Smooth muscle cell (in vitro differentiated cells): Measurements from ENCODE around the gene LIN52. TPM values are rescaled to one million over a fixed set of nuclear protein-coding genes. Genes with fewer than 3 reads are reported as not detected.

Experiments
- DNase-seq: peaks from one replicate; lab custom pipeline; 2025; ENCODE audit not compliant: unreplicated experiment; lab: John Stamatoyannopoulos, UW
- H2AFZ ChIP-seq: fragments of 200-600 bp; sonication (generic); 2 replicates; pipeline ENCODE4 v1.6.0; 2016; ENCODE audit warnings: antibody characterized with exemption, low read depth, mild to moderate bottlenecking
- H3F3A ChIP-seq: fragments of 200-600 bp; sonication (generic); 2 replicates; pipeline ENCODE4 v1.6.0; 2017; ENCODE audit warnings: antibody characterized with exemption, low read depth
- H3K27ac ChIP-seq: fragments of 200-600 bp; sonication (generic); 2 replicates; pipeline ENCODE4 v1.5.1; 2016; ENCODE audit warnings: low read depth, mild to moderate bottlenecking
- H3K27me3 ChIP-seq: fragments of 200-600 bp; sonication (generic); 2 replicates; pipeline ENCODE4 v1.6.1; 2016; ENCODE audit warnings: low read depth, mild to moderate bottlenecking
- H3K36me3 ChIP-seq: fragments of 200-600 bp; sonication (generic); 2 replicates; pipeline ENCODE4 v1.5.1; 2016; ENCODE audit warnings: low read depth
- H3K4me1 ChIP-seq: fragments of 200-600 bp; sonication (generic); 2 replicates; pipeline ENCODE4 v1.5.1; 2016; ENCODE audit warnings: low read depth
- H3K4me2 ChIP-seq: fragments of 200-600 bp; sonication (generic); 2 replicates; pipeline ENCODE4 v1.6.0; 2016; ENCODE audit warnings: mild to moderate bottlenecking
- H3K4me3 ChIP-seq: fragments of 200-600 bp; sonication (generic); 2 replicates; pipeline ENCODE4 v1.5.1; 2016; ENCODE audit warnings: mild to moderate bottlenecking
- H3K79me2 ChIP-seq: fragments of 200-600 bp; sonication (generic); 2 replicates; pipeline ENCODE4 v1.6.0; 2016; ENCODE audit warnings: low read depth, mild to moderate bottlenecking
- H3K9ac ChIP-seq: fragments of 200-600 bp; sonication (generic); 2 replicates; pipeline ENCODE4 v1.6.0; 2016; ENCODE audit warnings: low read depth
- H3K9me3 ChIP-seq: fragments of 200-600 bp; sonication (generic); replicated peaks from 2 replicates; pipeline ENCODE4 v1.5.1; 2016; ENCODE audit warnings: low read depth
- H4K20me1 ChIP-seq: fragments of 200-600 bp; sonication (generic); 2 replicates; pipeline ENCODE4 v1.6.0; 2016; ENCODE audit warnings: low read depth
- CTCF ChIP-seq: fragments of 200-600 bp; sonication (generic); IDR thresholded peaks from 2 replicates; pipeline ENCODE4 v1.5.1; 2017; ENCODE audit warnings: borderline replicate concordance, mild to moderate bottlenecking, antibody characterized with exemption; ENCODE audit not compliant: insufficient read depth, poor library complexity, severe bottlenecking
- WGBS: methylation state at CpG from one replicate; pipeline ENCODE4 v1.1.7; 2016; ENCODE audit warnings: low lambda C conversion rate; 5-methylcytosine and 5-hydroxymethylcytosine counted together
- polyA plus RNA-seq: library from polyadenylated mRNA; unstranded; fragments of >200 nt; fragmentation: Nextera tagmentation; extraction: Ambion mirVana; gene quantifications from 2 replicates; pipeline ENCODE4 v1.2.1, GENCODE V29; 2016
- total RNA-seq: library from RNA; depleted of rRNA; stranded (reverse); fragments of >200 nt; gene quantifications from 2 replicates; pipeline ENCODE4 v1.2.3, GENCODE V29; 2014

The LIN52 gene
- total and polyA plus RNA-seq, 2 experiments from 2014 or later: 16.1 to 17.8 TPM

GRCh38 chr14:74190927-74191575 is 106.3 kb downstream of the LIN52 start:
- no peak for DNase-seq
- Histone ChIP-seq H3K36me3 (no peaks in the 10 kb centered on the region), H3K4me1 (no peaks in the 10 kb centered on the region), H3K9me3 (no peaks in the 10 kb centered on the region), H3K27ac (no peak overlapping the region), H3K27me3 (no peaks in the 10 kb centered on the region), H3K9ac (no peak overlapping the region), H3K4me3 (no peak overlapping the region), H4K20me1 (no peaks in the 10 kb centered on the region), H3K79me2 (no peaks in the 10 kb centered on the region), H3F3A (no peaks in the 10 kb centered on the region), H3K4me2 (no peak overlapping the region), H2AFZ (no peak overlapping the region)
- TF ChIP-seq CTCF: no peak
- WGBS: 79% methylated on average over 3 of the region's 3 CpGs

- no peak for TF ChIP-seq CTCF
- Histone ChIP-seq H4K20me1 (no peaks in the 10 kb centered on the region), H3K36me3 (no peaks in the 10 kb centered on the region), H3K4me1 (no peaks in the 10 kb centered on the region), H3K27me3 (no peaks in the 10 kb centered on the region), H3K4me2 (no peak overlapping the region), H3K9ac (no peak overlapping the region), H3K27ac (no peak overlapping the region), H3K79me2 (no peaks in the 10 kb centered on the region), H3F3A (no peaks in the 10 kb centered on the region), H3K9me3 (no peaks in the 10 kb centered on the region), H2AFZ (no peak overlapping the region), H3K4me3 (no peak overlapping the region)
- WGBS: 96% methylated on average over 8 of the region's 8 CpGs
- no peak for DNase-seq
Measured at GRCh38 chr14:74194506-74195274, 109.9 kb downstream of the LIN52 start.

- TF ChIP-seq CTCF: no peak
- Histone ChIP-seq H3K27ac (no peak overlapping the region), H3K27me3 (no peaks in the 10 kb centered on the region), H4K20me1 (no peaks in the 10 kb centered on the region), H3K9me3 (no peaks in the 10 kb centered on the region), H3K9ac (no peak overlapping the region), H3F3A (no peaks in the 10 kb centered on the region), H3K79me2 (no peaks in the 10 kb centered on the region), H2AFZ (no peak overlapping the region), H3K36me3 (no peaks in the 10 kb centered on the region), H3K4me3 (no peak overlapping the region), H3K4me2 (no peak overlapping the region), H3K4me1 (no peaks in the 10 kb centered on the region)
- WGBS: 96% methylated on average over 7 of the region's 7 CpGs
- no peak for DNase-seq
Measured at GRCh38 chr14:74195623-74196022, 110.9 kb downstream of the LIN52 start.
